Right lobe of liver (tissue), 4 donors: Measurements from ENCODE around the gene MYO1F.

ENCODE experiments used
- POLR2A ChIP-seq: fragments of 450-650 bp; IDR thresholded peaks from one replicate; pipeline ENCODE4 v1.6.1; 2017; ENCODE audit warnings: antibody characterized with exemption, mild to moderate bottlenecking
- TF ChIP-seq, protein P1 (sequence below), 4 donors: fragments of 200-600 bp in 3 of 4; fragments of 450-650 bp in 1 of 4; IDR thresholded peaks; one replicate each; pipeline versions ENCODE4 v1.5.1 to v1.8.0; 2016 to 2022; ENCODE audit warnings: antibody characterized with exemption in 4 of 4, mild to moderate bottlenecking in 2 of 4
- donor health status: DM: no; HTN: no; CAD: no.
- donor health status: DM: no; HTN: no; CAD: no.
- donor health status: DM: no; HTN: yes; CAD: no.

DNA sequence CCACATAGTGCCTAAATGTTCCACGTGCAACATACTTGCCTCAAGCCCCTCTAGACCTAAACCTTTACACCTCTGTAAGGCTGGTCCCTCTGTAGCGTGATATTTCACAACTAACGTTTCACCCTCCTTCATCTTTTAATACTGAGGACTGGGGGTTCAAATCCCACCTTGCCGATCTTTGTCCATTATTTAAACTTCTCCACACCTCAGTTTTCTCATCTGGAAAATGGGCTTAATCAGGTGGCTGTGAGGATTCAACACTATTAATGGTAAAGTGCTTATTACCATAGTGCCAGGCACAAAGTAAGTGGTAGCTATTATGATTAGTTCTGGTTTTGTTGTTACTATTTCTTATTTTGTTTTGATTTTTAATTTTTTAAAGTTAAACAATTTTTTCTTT is 40.7 kb upstream of the MYO1F start:
- TF ChIP-seq, protein P1, sequence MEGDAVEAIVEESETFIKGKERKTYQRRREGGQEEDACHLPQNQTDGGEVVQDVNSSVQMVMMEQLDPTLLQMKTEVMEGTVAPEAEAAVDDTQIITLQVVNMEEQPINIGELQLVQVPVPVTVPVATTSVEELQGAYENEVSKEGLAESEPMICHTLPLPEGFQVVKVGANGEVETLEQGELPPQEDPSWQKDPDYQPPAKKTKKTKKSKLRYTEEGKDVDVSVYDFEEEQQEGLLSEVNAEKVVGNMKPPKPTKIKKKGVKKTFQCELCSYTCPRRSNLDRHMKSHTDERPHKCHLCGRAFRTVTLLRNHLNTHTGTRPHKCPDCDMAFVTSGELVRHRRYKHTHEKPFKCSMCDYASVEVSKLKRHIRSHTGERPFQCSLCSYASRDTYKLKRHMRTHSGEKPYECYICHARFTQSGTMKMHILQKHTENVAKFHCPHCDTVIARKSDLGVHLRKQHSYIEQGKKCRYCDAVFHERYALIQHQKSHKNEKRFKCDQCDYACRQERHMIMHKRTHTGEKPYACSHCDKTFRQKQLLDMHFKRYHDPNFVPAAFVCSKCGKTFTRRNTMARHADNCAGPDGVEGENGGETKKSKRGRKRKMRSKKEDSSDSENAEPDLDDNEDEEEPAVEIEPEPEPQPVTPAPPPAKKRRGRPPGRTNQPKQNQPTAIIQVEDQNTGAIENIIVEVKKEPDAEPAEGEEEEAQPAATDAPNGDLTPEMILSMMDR (IDR thresholded peaks at IDR 0.05): no peak
- TF ChIP-seq POLR2A: no peak
